ENCODE results near the gene SHD.

DNA sequence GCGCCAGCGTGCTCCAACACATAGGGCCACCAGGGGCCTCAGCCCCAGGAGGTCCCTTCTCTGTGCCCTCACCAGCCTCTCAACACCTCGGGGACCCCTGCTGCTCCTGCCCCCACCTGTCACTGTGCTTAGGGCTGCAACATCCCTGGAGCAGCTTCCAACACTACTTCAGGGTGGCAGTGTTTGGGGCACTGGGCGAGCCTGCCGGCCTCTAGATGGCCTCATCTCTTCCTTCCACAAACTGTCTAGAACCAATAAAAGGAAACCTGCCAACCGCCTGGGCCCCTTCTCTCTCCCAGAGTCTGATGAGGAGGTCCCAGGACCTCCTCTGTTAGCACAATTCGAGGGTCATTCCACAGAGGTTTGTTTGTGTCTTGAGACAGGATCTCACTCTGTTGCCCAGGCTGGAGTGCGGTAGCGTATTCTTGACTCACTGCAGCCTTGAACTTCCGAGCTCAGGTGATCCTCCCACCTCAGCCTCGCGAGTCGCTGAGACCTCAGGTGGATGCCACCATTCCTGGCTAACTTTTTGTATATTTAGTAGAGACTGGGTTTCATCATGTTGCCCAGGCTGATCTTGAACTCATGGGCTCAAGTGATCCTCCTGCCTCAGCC lies 10.1 kb upstream of the SHD start:
- no peak for TF ChIP-seq POLR2A (IDR thresholded peaks at IDR 0.05)
- TF ChIP-seq, protein P1, sequence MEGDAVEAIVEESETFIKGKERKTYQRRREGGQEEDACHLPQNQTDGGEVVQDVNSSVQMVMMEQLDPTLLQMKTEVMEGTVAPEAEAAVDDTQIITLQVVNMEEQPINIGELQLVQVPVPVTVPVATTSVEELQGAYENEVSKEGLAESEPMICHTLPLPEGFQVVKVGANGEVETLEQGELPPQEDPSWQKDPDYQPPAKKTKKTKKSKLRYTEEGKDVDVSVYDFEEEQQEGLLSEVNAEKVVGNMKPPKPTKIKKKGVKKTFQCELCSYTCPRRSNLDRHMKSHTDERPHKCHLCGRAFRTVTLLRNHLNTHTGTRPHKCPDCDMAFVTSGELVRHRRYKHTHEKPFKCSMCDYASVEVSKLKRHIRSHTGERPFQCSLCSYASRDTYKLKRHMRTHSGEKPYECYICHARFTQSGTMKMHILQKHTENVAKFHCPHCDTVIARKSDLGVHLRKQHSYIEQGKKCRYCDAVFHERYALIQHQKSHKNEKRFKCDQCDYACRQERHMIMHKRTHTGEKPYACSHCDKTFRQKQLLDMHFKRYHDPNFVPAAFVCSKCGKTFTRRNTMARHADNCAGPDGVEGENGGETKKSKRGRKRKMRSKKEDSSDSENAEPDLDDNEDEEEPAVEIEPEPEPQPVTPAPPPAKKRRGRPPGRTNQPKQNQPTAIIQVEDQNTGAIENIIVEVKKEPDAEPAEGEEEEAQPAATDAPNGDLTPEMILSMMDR (IDR thresholded peaks at IDR 0.05): no peak

All from body of pancreas (tissue), 4 donors.